ENCODE results near the gene PLA2G3.

PLA2G3 gene

DNA sequence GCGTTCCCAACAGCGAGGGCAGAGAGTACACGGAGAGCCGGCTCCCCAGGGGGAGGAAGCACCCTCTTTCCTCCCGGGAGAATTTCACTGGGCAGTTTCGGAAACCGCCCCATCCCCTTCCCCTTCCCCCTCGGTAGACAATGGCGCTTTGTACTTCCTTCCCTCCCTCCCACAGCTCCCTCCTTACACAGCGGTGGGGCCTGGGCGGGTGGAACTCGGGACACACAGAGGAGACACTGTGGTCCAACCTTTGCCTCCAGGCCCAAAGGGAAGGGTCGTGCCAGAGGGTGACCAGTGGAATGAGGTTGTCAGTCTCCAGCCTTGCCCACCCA lies 54.8 kb downstream of the PLA2G3 start:
- no peak for DNase-seq

GRCh38 chr22:31084811-31085492 lies 55.4 kb downstream of the PLA2G3 start:
- peak; percentile 72 to 84 (median 74) for DNase-seq
